ENCODE results near the gene SLC22A3. TPM values are rescaled to one million over a fixed set of nuclear protein-coding genes. Genes with fewer than 3 reads are reported as not detected.

Gene SLC22A3
- total and polyA plus RNA-seq, 2 experiments from 2014 or later: 34.9 to 40.3 TPM

DNA sequence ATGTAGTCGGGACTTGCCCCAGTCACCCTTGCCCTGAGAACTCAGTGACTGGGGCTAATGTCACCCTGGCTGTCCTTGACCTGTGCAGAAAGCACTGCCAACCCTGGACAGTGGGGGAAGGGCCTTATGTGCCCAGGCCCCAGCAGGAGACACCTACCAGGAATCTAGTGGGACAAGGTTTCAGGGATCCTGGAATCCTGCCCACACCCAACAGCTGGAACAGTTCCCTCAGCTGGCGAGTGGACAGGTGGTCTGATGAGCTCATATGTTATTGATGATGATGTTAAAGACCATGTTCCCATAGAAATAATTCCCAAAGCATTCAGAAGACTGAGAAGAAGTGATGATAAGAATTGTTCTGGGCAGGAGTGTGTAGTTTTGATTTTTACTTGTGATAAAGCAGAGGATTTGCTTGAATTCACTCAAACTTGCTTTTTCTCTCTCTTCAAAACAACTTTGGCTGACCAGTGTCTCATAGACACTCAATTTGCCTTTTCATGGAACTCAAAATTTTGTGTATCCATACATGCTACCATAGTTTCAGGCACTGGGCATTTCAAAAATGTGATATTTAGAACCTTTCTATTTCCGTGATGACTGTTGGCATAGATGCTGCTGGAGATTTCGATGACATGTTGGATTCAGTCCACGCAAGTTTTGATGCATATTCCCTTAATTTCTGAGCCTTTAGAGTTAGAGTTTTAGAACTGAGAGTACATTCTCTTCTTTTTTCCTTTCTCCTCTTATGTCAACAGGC, 79.3 kb downstream of the SLC22A3 start:
- H3K27me3 ChIP-seq: no peaks in the 10 kb centered on the region
- no peaks in the 10 kb centered on the region for H3K79me2 ChIP-seq
- 95% methylated on average over 5 of the region's 5 CpGs for WGBS (ENCODE audit: low lambda C conversion rate, missing lambda C conversion rate)
- H2AFZ ChIP-seq: no peak overlapping the region
- no peak overlapping the region for H3K4me3 ChIP-seq
- no peak for TF ChIP-seq EZH2 (IDR thresholded peaks at IDR 0.05; ENCODE audit: borderline replicate concordance)
- TF ChIP-seq, protein P1, sequence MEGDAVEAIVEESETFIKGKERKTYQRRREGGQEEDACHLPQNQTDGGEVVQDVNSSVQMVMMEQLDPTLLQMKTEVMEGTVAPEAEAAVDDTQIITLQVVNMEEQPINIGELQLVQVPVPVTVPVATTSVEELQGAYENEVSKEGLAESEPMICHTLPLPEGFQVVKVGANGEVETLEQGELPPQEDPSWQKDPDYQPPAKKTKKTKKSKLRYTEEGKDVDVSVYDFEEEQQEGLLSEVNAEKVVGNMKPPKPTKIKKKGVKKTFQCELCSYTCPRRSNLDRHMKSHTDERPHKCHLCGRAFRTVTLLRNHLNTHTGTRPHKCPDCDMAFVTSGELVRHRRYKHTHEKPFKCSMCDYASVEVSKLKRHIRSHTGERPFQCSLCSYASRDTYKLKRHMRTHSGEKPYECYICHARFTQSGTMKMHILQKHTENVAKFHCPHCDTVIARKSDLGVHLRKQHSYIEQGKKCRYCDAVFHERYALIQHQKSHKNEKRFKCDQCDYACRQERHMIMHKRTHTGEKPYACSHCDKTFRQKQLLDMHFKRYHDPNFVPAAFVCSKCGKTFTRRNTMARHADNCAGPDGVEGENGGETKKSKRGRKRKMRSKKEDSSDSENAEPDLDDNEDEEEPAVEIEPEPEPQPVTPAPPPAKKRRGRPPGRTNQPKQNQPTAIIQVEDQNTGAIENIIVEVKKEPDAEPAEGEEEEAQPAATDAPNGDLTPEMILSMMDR (IDR thresholded peaks at IDR 0.05; ENCODE audit: poor library complexity): no peak
- peaks cover 8% of the 10 kb centered on the region for H3K4me1 ChIP-seq (ENCODE audit: insufficient read depth)
- no peak for DNase-seq (ENCODE audit: low spot score)
- no peaks in the 10 kb centered on the region for H3K9me2 ChIP-seq (replicated peaks; ENCODE audit: insufficient read depth)
- H3K27ac ChIP-seq: peak overlapping the region; percentile 55
- H3K4me2 ChIP-seq: no peak overlapping the region
- H3K36me3 ChIP-seq (replicated peaks; ENCODE audit: insufficient read depth, low read depth): no peaks in the 10 kb centered on the region
- no peaks in the 10 kb centered on the region for H4K20me1 ChIP-seq (ENCODE audit: insufficient read depth, poor library complexity, severe bottlenecking)
- H3K9me3 ChIP-seq (ENCODE audit: low read depth): no peaks in the 10 kb centered on the region

DNA sequence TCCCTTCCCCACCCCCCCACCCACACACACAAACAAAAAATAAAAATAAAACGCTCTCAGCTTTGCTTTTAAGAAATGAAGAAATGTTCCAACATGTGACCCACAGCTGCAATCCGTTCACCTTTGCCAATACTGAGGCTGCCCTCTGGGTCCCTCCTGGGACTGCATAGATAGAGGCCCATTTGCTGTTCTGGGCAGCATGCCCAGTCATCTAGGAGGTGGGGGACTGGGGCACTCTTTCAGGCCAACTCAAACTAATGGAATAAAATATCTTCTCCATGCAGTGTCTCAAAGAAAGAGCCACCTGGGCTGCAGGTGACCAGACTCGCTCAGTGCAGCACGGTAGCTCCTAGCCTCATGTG, 79.9 kb downstream of the SLC22A3 start:
- Histone ChIP-seq H3K9me3 (ENCODE audit: low read depth) (no peaks in the 10 kb centered on the region), H3K36me3 (replicated peaks; ENCODE audit: insufficient read depth, low read depth) (no peaks in the 10 kb centered on the region), H4K20me1 (ENCODE audit: insufficient read depth, poor library complexity, severe bottlenecking) (no peaks in the 10 kb centered on the region), H3K4me3 (no peak overlapping the region), H3K9me2 (replicated peaks; ENCODE audit: insufficient read depth) (no peaks in the 10 kb centered on the region), H3K27ac (peak overlapping the region; percentile 39), H3K4me2 (no peak overlapping the region), H2AFZ (no peak overlapping the region), H3K27me3 (no peaks in the 10 kb centered on the region), H3K79me2 (no peaks in the 10 kb centered on the region), H3K4me1 (ENCODE audit: insufficient read depth) (peaks cover 8% of the 10 kb centered on the region)
- 65% methylated on average over 4 of the region's 4 CpGs for WGBS (ENCODE audit: low lambda C conversion rate, missing lambda C conversion rate)
- TF ChIP-seq, protein P1 (IDR thresholded peaks at IDR 0.05; ENCODE audit: poor library complexity): no peak
- TF ChIP-seq EZH2phosphoT487 (IDR thresholded peaks at IDR 0.05; ENCODE audit: low read depth, severe bottlenecking, unreplicated experiment) (no peak), EZH2 (IDR thresholded peaks at IDR 0.05; ENCODE audit: borderline replicate concordance) (no peak)
- DNase-seq (ENCODE audit: low spot score): peak; percentile 48

DNA sequence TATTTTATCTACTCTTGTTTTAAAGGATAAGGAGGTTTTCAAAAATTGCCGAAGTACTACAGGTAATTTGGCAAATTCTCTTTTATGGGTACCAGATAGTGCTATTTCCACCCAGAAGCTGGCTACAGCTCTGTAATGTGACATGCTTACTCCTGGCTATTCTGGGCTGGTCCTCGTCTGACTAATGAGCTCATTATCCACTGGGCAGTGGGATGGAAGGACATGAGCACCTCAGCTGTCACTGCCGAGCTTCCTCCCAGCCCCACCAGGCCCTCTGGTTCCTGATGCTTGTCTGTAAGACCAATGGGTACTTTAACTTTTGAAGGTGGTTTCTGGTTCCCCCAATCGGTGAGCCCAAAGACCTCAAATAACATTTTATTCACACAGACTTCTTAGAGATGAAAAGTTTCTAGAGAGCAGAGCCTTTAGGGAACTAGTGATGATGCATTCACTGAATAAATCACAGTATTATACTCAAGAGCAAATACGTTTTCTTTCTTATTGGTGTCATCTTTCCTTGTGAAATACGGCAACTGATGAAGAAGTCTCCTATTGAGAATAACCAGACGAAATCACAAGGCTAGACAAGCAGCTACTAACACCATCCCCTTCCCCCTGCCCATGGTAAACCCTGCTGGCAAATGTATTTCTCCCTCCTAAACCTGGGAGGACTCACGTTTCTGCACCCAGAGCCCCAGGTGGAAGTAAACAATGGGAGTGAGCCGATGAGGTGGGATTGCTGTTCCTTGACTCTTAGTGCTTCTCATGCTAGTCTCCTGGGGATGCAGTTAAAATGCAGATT, 80.8 kb downstream of the SLC22A3 start:
- Histone ChIP-seq H3K27me3 (no peaks in the 10 kb centered on the region), H3K36me3 (replicated peaks; ENCODE audit: insufficient read depth, low read depth) (no peaks in the 10 kb centered on the region), H3K9me3 (ENCODE audit: low read depth) (no peaks in the 10 kb centered on the region), H3K4me2 (no peak overlapping the region), H2AFZ (no peak overlapping the region), H3K9me2 (replicated peaks; ENCODE audit: insufficient read depth) (no peaks in the 10 kb centered on the region), H3K79me2 (no peaks in the 10 kb centered on the region), H3K4me3 (no peak overlapping the region), H3K27ac (peak overlapping the region; percentile 39), H3K4me1 (ENCODE audit: insufficient read depth) (peaks cover 8% of the 10 kb centered on the region), H4K20me1 (ENCODE audit: insufficient read depth, poor library complexity, severe bottlenecking) (no peaks in the 10 kb centered on the region)
- TF ChIP-seq, protein P1 (IDR thresholded peaks at IDR 0.05; ENCODE audit: poor library complexity): no peak
- TF ChIP-seq EZH2phosphoT487 (IDR thresholded peaks at IDR 0.05; ENCODE audit: low read depth, severe bottlenecking, unreplicated experiment): no peak
- TF ChIP-seq EZH2 (IDR thresholded peaks at IDR 0.05; ENCODE audit: borderline replicate concordance): no peak
- DNase-seq (ENCODE audit: low spot score): no peak
- 61% methylated on average over 9 of the region's 9 CpGs for WGBS (ENCODE audit: low lambda C conversion rate, missing lambda C conversion rate)

Data from hepatocyte (in vitro differentiated cells).